Measurements from ENCODE around the gene UBAP2. TPM values are rescaled to one million over a fixed set of nuclear protein-coding genes. Genes with fewer than 3 reads are reported as not detected.
"Not testable (repeated sequence)": the region's sequence is repeated elsewhere in the genome, so short reads cannot be mapped to it uniquely, and the experiment has no call there.

Gene UBAP2
- total RNA-seq, 1 donor from 2014 or later = 56.2 TPM

DNA sequence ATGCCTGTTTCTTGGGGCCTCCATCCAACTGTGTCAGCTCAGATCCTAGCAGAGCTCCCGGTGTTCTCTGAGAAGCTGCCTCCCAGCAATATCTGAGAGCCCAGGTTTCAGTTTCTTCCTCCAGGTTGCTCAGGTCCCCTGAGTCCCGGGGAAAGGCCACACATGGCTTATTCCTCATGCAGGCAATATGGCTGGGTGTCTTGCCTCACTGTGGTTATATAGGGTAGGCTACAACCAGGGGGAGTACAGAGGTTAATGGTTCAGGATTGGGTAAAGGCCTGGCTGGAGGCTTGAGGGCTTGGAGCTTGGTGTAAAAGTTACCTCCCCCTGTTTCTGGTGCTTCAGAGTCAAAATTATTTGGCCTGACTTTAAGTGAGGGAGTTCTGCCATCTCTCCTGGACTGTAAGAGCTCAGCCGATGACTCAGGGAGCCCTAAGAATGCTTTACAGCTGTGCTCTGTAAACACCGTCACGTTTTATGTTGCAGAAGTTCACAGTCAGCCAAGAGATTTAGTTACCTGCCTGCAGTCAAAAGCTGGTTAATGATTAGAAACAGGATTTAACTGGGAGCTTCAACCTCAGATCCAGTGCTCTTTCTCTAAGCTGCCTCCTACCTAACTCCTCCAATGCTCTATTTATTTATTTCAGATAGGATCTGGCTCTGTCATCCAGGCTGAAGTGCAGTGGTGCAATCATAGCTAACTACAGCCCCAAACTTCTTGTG lies 24.3 kb upstream of the UBAP2 start:
- no peak for DNase-seq (ENCODE audit: low spot score)
- no peak overlapping the region for H3K4me3 Mint-ChIP-seq
- H3K27me3 Mint-ChIP-seq (ENCODE audit: insufficient read depth) = no peaks in the 10 kb centered on the region
- H3K36me3 Mint-ChIP-seq (ENCODE audit: low read depth) = no peaks in the 10 kb centered on the region
- H3K27ac Mint-ChIP-seq = no peak overlapping the region
- intact Hi-C loops (cut with micrococcal nuclease) = loop anchor here (5.0 kb wide), 1 partner anchor 151 kb away; no protein-coding TSS in a partner anchor
- no peaks in the 10 kb centered on the region for H3K9me3 Mint-ChIP-seq
- H3K4me1 Mint-ChIP-seq (ENCODE audit: low read depth) = peaks cover 5% of the 10 kb centered on the region

DNA sequence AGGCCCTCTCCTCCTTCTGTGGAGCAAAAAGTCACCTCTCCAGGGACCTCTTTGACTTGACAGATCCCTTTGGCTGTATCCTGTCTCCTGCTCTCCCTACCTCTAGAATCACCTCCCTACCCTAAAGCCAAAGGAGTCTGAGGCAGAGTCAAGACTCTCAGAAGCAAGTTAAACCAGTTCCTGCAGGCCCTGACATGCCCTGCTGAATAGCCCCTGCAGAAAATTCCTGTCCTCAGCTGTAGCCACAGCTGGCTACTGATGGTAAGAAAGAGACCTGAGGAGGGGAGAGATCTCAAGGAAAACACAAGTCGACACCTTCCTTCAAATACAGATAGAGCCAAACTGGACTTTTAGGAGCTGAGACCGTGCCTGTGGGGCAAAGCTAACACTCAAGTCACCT lies 23.7 kb upstream of the UBAP2 start:
- Mint-ChIP-seq H3K27me3 (ENCODE audit: insufficient read depth) (no peaks in the 10 kb centered on the region), H3K4me1 (ENCODE audit: low read depth) (peaks cover 5% of the 10 kb centered on the region), H3K4me3 (no peak overlapping the region), H3K9me3 (no peaks in the 10 kb centered on the region), H3K27ac (no peak overlapping the region), H3K36me3 (ENCODE audit: low read depth) (no peaks in the 10 kb centered on the region)
- no peak for DNase-seq (ENCODE audit: low spot score)
- intact Hi-C loops (cut with micrococcal nuclease) = loop anchor here (5.0 kb wide), 1 partner anchor 150 kb away; no protein-coding TSS in a partner anchor

DNA sequence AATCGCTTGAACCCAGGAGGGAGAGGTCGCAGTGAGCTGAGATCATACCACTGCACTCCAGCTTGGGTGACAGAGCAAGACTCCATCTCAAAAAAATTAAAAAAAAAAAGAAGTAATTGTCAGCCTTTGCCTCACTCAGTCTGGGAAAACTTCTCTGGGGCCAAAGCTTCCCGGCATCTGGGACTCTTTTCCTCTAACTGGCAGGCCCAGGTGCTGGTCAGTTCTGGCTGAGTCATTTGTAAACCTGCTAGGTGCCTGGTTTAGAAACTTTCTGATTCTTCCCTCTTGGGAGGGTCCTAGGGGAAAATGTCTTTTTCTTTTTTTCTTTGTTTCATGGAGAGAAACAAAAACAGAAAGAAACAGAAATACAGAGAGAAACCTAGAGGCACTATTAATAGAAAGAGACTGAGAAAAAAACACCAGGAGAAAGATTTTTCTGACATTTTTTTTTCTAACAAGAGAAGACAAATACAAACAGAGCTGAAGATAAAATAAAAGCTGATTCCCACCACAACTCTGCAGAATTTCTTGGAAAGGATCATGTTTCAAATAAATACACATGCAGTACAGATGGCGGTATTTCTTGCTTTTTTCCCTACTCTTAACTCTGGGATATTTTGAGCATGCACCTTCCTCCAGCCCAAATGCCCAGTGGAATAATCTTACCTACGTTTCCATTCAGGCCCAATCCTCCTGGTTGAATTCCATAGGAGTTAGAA lies 22.1 kb upstream of the UBAP2 start:
- no peak overlapping the region for H3K4me3 Mint-ChIP-seq
- intact Hi-C loops (cut with micrococcal nuclease) = loop anchor here (5.0 kb wide), 1 partner anchor 148 kb away; no protein-coding TSS in a partner anchor

DNA sequence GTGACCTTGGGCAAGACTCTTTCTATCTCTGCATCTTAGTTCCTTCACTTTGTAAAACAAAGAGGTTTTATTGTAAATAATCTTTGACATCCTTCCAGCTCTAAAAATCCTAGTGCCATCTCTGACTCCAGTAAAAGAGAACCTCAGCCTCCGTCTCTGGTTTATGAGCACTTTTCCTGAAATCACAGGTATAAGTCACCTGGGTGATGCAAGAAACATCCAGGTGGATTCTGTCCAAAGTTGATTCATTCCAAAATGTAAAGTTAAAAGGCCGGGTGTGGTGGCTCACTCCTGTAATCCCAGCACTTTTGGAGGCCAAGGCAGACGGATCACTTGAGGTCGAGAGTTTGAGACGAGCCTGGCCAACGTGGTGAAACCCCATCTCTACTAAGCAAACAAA lies 21.1 kb upstream of the UBAP2 start:
- Mint-ChIP-seq H3K27me3 (ENCODE audit: insufficient read depth) (no peaks in the 10 kb centered on the region), H3K9me3 (no peaks in the 10 kb centered on the region), H3K27ac (no peak overlapping the region), H3K36me3 (ENCODE audit: low read depth) (no peaks in the 10 kb centered on the region), H3K4me3 (no peak overlapping the region), H3K4me1 (ENCODE audit: low read depth) (peaks cover 5% of the 10 kb centered on the region)
- intact Hi-C loops (cut with micrococcal nuclease) = loop anchor here (5.0 kb wide), 1 partner anchor 148 kb away; no protein-coding TSS in a partner anchor
- DNase-seq (ENCODE audit: low spot score) = no peak

More for the DNA sequence above, 22.1 kb upstream of the UBAP2 start:
- no peaks in the 10 kb centered on the region for H3K9me3 Mint-ChIP-seq
- H3K36me3 Mint-ChIP-seq (ENCODE audit: low read depth) = no peaks in the 10 kb centered on the region
- no peak for DNase-seq (ENCODE audit: low spot score)
- H3K4me1 Mint-ChIP-seq (ENCODE audit: low read depth) = peaks cover 5% of the 10 kb centered on the region
- H3K27me3 Mint-ChIP-seq (ENCODE audit: insufficient read depth) = no peaks in the 10 kb centered on the region
- no peak overlapping the region for H3K27ac Mint-ChIP-seq

DNA sequence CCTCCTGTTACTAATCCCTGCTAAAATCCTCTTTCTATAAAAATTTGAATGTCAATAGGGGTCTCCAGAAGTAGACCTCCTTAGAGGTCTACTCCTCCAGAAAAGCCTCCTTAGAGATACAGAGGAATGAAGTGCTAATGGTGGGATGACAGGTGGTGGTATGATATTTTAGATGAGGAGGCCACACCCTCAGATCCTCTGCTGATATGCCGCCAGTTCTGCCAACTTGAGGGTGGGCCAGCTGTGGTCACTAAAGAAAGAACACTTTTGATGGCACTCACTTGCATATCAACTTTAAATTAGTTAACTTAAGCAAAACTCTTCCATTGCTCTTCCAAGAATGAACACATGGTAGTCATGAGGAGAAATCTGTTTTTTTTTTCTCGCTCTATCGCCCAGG lies 16.9 kb upstream of the UBAP2 start:
- no peaks in the 10 kb centered on the region for H3K4me1 Mint-ChIP-seq (ENCODE audit: low read depth)
- no peak for DNase-seq (ENCODE audit: low spot score)
- intact Hi-C loops (cut with micrococcal nuclease) = no loop called here
- H3K27me3 Mint-ChIP-seq (ENCODE audit: insufficient read depth) = no peaks in the 10 kb centered on the region
- no peaks in the 10 kb centered on the region for H3K36me3 Mint-ChIP-seq (ENCODE audit: low read depth)
- H3K9me3 Mint-ChIP-seq = no peaks in the 10 kb centered on the region
- H3K27ac Mint-ChIP-seq = no peak overlapping the region
- no peak overlapping the region for H3K4me3 Mint-ChIP-seq

DNA sequence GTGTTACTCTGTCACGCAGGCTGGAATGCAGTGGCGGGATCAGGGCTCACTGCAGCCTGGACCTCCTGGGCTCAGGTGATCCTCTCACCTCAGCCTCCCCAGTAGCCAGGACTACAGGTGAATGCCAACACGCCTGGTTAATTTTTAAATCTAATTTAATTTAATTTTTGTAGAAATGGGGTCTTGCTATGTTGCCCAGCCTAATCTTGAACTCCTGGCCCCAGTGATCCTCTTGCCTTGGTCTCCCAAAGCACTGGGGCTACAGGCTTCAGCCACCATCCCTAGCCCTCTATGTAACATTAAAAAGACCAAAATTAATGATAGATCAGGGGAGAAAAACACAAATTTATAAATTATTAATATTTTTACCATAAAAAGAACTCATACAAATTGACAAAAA lies 11.3 kb upstream of the UBAP2 start:
- Mint-ChIP-seq H3K4me1 (ENCODE audit: low read depth) (no peaks in the 10 kb centered on the region), H3K9me3 (no peaks in the 10 kb centered on the region), H3K4me3 (no peak overlapping the region), H3K27me3 (ENCODE audit: insufficient read depth) (no peaks in the 10 kb centered on the region), H3K27ac (no peak overlapping the region), H3K36me3 (ENCODE audit: low read depth) (no peaks in the 10 kb centered on the region)
- intact Hi-C loops (cut with micrococcal nuclease) = no loop called here
- DNase-seq (ENCODE audit: low spot score) = no peak

DNA sequence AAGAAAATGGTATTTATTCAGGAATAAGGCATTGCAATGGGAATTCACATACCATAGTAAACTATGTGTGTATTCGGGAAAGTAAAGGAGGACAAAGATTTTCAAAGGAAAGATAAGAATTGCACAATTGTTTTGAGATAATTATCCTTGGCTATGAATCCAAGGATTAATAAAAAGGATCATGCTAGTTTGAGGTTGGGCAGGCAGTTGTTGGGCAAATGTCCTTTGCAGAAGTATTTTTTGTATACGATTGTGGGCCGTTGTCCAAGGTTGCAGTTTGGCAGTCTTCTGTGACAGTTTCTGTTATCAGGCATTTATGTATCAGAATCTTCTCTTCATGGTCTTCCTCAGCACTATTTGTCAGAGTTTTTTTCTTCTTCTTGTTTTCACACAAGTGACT lies 10.6 kb upstream of the UBAP2 start:
- Mint-ChIP-seq H3K4me3 (no peak overlapping the region), H3K9me3 (no peaks in the 10 kb centered on the region), H3K36me3 (ENCODE audit: low read depth) (no peaks in the 10 kb centered on the region), H3K27ac (no peak overlapping the region), H3K27me3 (ENCODE audit: insufficient read depth) (no peaks in the 10 kb centered on the region), H3K4me1 (ENCODE audit: low read depth) (no peaks in the 10 kb centered on the region)
- DNase-seq (ENCODE audit: low spot score) = no peak
- intact Hi-C loops (cut with micrococcal nuclease) = no loop called here

DNA sequence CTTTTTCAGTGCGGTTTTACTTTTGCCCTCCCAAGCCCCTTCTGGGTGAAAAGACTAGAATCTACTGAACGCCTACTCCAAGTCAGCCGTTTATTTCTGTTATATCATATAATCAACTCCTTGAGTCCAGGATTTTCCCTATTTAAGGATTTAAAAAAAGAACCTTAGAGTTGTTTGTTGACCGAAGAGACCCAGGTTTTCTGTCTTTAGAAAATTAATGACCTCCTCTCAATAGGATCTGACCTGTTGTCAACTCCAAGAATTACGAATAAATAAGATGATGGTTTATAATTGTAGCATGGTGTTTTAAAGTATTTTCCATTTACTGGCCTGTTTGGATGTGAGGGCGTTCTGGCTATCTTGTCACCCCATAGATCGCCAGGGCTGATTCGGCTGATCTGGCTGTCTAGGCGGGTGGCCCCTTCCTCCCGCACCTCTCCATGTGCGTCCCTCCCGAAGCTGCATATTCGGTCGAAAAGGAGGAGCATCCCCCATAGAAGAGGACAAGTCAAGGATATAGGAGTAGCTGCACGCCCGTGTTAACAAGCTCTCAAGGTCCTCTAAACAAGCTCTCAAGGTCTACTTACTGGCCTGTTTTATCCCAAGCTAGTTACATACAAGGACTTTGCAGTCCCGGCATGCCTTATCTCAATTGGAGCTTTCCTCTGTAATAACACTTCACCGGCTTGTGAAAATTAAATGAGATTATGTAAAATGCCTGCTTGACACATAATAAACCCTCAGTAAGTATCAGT lies 1.1 kb upstream of the UBAP2 start:
- Mint-ChIP-seq H3K9me3 (no peaks in the 10 kb centered on the region), H3K4me1 (ENCODE audit: low read depth) (peaks cover 44% of the 10 kb centered on the region), H3K27ac (peak overlapping the region; percentile 100), H3K36me3 (ENCODE audit: low read depth) (peaks cover 8% of the 10 kb centered on the region), H3K4me3 (peak overlapping the region; percentile 98), H3K27me3 (ENCODE audit: insufficient read depth) (no peaks in the 10 kb centered on the region)
- no peak for DNase-seq (ENCODE audit: low spot score)
- intact Hi-C loops (cut with micrococcal nuclease) = loop anchor here (1.0 to 5.0 kb wide), 11 partner anchors 42 to 883 kb away; partner anchors contain the start of genes AQP3, B4GALT1, BAG1 and CHMP5

DNA sequence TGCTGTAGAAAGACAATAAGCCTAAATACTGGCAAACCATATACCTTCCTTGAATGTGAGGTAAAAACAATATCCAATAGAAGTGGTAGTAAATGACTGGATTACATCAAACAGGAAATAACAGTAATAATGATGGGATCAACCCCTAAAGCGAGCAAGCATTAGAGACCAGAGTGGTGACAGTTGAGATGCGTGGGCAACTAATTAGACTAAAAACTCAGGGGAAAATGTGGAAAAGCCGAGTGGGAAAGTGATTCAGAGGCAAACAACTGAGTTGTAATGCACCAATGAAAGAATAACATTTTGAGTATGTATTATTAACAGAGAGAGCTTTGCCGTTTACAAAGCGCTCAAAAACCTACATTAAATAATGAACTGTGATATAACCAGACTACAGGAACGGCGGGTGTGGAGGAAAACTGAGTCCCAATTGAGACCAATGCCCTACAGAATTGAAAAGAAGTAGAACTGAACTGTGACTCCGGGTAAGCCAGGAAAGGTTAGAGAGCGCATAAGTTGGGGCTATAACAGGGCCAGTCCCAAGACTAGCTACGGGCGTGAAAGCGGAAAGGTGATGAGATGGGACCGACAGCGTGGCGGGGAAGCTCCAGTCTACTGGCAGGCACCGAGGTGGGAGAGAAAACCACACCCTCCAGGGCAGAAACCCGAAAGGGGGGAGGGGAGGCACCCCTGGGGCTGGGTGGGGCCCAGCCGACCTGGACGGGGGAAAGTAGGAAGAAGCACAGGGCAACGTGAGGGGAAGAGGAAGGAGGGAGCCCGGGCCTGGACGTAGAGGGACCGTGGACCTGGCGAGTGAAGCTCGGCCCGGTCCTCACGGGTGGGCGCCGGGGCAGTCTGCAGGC lies 592 bp downstream of the UBAP2 start:
- H3K4me3 Mint-ChIP-seq = peak overlapping the region; percentile 98
- H3K9me3 Mint-ChIP-seq = no peaks in the 10 kb centered on the region
- peak; percentile 40 for DNase-seq (ENCODE audit: low spot score)
- intact Hi-C loops (cut with micrococcal nuclease) = loop anchor here (1.0 to 5.0 kb wide), 8 partner anchors 26 to 881 kb away; partner anchors contain the start of genes AQP3, B4GALT1, BAG1 and CHMP5
- H3K27ac Mint-ChIP-seq = peak overlapping the region; percentile 100
- no peaks in the 10 kb centered on the region for H3K27me3 Mint-ChIP-seq (ENCODE audit: insufficient read depth)
- H3K36me3 Mint-ChIP-seq (ENCODE audit: low read depth) = peaks cover 8% of the 10 kb centered on the region
- H3K4me1 Mint-ChIP-seq (ENCODE audit: low read depth) = peaks cover 38% of the 10 kb centered on the region

DNA sequence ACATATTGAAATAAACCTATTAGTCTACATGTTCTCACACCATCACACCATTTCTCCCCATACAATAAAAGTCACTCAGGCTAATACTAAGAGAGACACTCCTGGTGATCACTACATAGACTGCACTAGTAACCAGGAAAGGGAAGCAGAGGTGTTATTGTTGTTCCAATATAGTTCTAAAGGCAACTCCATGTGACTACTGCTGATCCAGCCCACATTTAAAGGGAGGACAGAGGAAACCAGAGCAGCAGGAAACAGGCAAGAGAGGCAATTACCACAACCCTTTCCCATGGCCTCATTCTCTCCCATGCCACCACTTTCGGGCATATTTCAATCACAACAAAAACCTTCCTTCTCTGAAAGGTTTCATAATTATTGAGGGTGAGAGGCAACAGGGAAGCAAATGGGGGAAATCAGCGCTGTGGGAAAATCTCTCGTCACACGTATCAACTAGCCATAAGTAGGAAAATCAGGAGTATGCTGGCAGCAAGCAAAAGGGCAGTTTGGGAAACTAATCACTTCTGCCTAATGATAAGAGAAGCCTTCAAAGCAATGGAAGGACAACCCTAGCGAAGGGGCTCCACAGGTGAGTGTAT lies 1.8 kb downstream of the UBAP2 start:
- DNase-seq (ENCODE audit: low spot score) = no peak
- Mint-ChIP-seq H3K4me1 (ENCODE audit: low read depth) (peaks cover 33% of the 10 kb centered on the region), H3K27me3 (ENCODE audit: insufficient read depth) (no peaks in the 10 kb centered on the region), H3K36me3 (ENCODE audit: low read depth) (peaks cover 8% of the 10 kb centered on the region), H3K9me3 (no peaks in the 10 kb centered on the region), H3K4me3 (peak overlapping the region; percentile 98), H3K27ac (peak overlapping the region; percentile 100)
- intact Hi-C loops (cut with micrococcal nuclease) = loop anchor here (5.0 kb wide), 1 partner anchor 575 kb away; the partner anchor contains the start of gene NOL6

DNA sequence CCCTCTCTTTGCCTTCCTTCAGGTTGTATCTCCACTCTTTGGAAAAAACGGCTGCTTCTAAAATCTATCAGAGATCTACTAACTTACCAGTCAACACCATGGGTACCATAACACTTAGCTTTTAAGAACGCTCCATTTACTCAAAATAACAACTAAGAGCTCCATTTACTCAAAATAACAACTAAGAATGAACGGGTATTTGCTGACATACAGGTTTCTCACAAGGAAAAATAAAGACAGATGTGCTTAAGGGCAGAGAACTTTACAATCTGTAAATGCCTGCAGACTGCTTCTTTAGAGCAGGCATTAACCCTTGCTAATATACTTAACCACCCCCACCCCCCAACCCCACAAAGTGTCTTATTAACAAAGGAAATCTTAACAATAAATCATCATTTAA lies 2.8 kb downstream of the UBAP2 start:
- Mint-ChIP-seq H3K9me3 (no peaks in the 10 kb centered on the region), H3K27ac (peak overlapping the region; percentile 53), H3K4me1 (ENCODE audit: low read depth) (peaks cover 33% of the 10 kb centered on the region), H3K27me3 (ENCODE audit: insufficient read depth) (no peaks in the 10 kb centered on the region), H3K4me3 (no peak overlapping the region), H3K36me3 (ENCODE audit: low read depth) (peaks cover 10% of the 10 kb centered on the region)
- intact Hi-C loops (cut with micrococcal nuclease) = loop anchor here (5.0 kb wide), 1 partner anchor 574 kb away; the partner anchor contains the start of gene NOL6
- DNase-seq (ENCODE audit: low spot score) = no peak

DNA sequence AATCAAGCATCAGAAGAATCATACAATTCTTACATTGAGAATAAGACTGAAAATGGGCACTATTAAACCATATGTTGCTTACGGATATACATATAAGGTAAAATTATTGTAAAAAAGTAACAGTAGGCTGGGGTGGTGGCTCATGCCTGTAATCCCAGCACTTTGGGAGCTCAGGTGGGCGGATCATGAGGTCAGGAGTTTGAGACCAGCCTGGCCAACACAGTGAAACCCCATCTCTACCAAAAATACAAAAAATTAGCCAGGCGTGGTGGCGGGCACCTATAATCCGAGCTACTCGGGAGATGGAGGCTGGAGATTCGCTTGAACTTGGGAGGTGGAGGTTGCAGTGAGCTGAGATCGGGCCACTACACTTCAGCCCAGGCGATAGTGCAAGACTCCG lies 6.6 kb downstream of the UBAP2 start:
- H3K9me3 Mint-ChIP-seq; H3K27ac Mint-ChIP-seq; H3K27me3 Mint-ChIP-seq (ENCODE audit: insufficient read depth); intact Hi-C loops (cut with micrococcal nuclease); DNase-seq (ENCODE audit: low spot score); H3K4me3 Mint-ChIP-seq: not testable (repeated sequence)
- peaks cover 13% of the 10 kb centered on the region for H3K4me1 Mint-ChIP-seq (ENCODE audit: low read depth)
- H3K36me3 Mint-ChIP-seq (ENCODE audit: low read depth) = peaks cover 15% of the 10 kb centered on the region
